ENCODE measurements around the gene NINJ2. TPM values are rescaled to one million over a fixed set of nuclear protein-coding genes. Genes with fewer than 3 reads are reported as not detected.

NINJ2 gene
- polyA plus RNA-seq, 1 of the 3 experiments (the other 2 are of a cell fraction) = 0.07 TPM

DNA sequence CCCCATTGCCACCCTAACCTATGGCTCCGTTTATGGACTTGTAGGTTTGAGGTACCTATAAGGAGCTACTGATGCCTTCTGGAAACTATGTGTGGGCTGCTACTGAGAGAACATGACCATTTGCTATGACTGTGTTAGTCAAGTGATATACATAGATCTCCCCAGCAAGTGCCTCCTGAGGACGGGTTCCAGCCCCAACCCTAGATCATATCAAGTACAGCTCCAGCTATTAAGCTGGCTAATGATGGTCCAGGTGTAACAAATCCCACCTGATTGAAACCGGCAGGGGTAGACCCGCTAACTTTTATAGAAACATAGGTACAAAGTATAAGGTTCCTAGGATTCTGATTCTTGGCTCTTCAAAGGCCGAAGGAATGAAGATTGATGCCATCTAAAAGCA, 23.7 kb downstream of the NINJ2 start:
- Histone ChIP-seq H3K27ac (ENCODE audit: low read depth in 2 of 2, low read length in 1 of 2) (no peak overlapping the region), H3K9me3 (no peaks in the 10 kb centered on the region), H2AFZ (ENCODE audit: low read depth) (no peak overlapping the region), H3K4me3 (ENCODE audit: low read depth in 2 of 2, low read length in 1 of 2) (no peak overlapping the region), H3F3A (replicated peaks; ENCODE audit: insufficient read depth) (no peaks in the 10 kb centered on the region), H3K36me3 (replicated peaks in 1 of 2; ENCODE audit: control insufficient read depth in 1 of 2, insufficient read depth in 2 of 2, low read length in 1 of 2) (no peaks in the 10 kb centered on the region), H3K27me3 (ENCODE audit: insufficient read depth) (no peaks in the 10 kb centered on the region), H3K9ac (no peak overlapping the region), H3K9me2 (no peaks in the 10 kb centered on the region), H3K79me2 (ENCODE audit: insufficient read depth) (no peaks in the 10 kb centered on the region), H3K4me2 (no peak overlapping the region), H3K4me1 (ENCODE audit: control insufficient read depth in 1 of 2, insufficient read depth in 2 of 2, low read depth in 1 of 2, low read length in 1 of 2) (peaks cover 0 to 2% of the 10 kb centered on the region in 2 experiments; a peak in 1 of 4 replicates), H4K20me1 (ENCODE audit: insufficient read depth) (no peaks in the 10 kb centered on the region)
- 90% methylated on average over 5 of the region's 5 CpGs for WGBS (ENCODE audit: low lambda C conversion rate)
- ChIA-PET CTCF (no interaction called here), POLR2A (no interaction called here)
- TF ChIP-seq NRF1 (IDR thresholded peaks at IDR 0.05; ENCODE audit: low read depth, low read length) = no peak
- no peak for DNase-seq

GRCh38 chr12:638953-639557, 24.2 kb downstream of the NINJ2 start:
- Histone ChIP-seq H3K4me1 (ENCODE audit: control insufficient read depth in 1 of 2, insufficient read depth in 2 of 2, low read depth in 1 of 2, low read length in 1 of 2) (peaks cover 0 to 6% of the 10 kb centered on the region in 2 experiments; a peak in 1 of 4 replicates), H2AFZ (ENCODE audit: low read depth) (no peak overlapping the region), H3K9me3 (no peaks in the 10 kb centered on the region), H4K20me1 (ENCODE audit: insufficient read depth) (no peaks in the 10 kb centered on the region), H3K4me3 (ENCODE audit: low read depth in 2 of 2, low read length in 1 of 2) (no peak overlapping the region), H3K9ac (no peak overlapping the region), H3K79me2 (ENCODE audit: insufficient read depth) (no peaks in the 10 kb centered on the region), H3K4me2 (no peak overlapping the region), H3K27ac (ENCODE audit: low read depth in 2 of 2, low read length in 1 of 2) (no peak overlapping the region), H3F3A (replicated peaks; ENCODE audit: insufficient read depth) (no peaks in the 10 kb centered on the region), H3K27me3 (ENCODE audit: insufficient read depth) (no peaks in the 10 kb centered on the region), H3K36me3 (replicated peaks in 1 of 2; ENCODE audit: control insufficient read depth in 1 of 2, insufficient read depth in 2 of 2, low read length in 1 of 2) (no peaks in the 10 kb centered on the region), H3K9me2 (no peaks in the 10 kb centered on the region)
- ChIA-PET CTCF (no interaction called here), POLR2A (no interaction called here)
- WGBS (ENCODE audit: low lambda C conversion rate) = 91% methylated on average over 3 of the region's 3 CpGs
- TF ChIP-seq GATA2 (CRISPR knock-in tag; IDR thresholded peaks at IDR 0.05) (no peak), NFIC (IDR thresholded peaks at IDR 0.05; ENCODE audit: borderline replicate concordance) (no peak), ZBTB33 (IDR thresholded peaks at IDR 0.05; ENCODE audit: borderline replicate concordance, low read depth) (no peak)
- no peak for DNase-seq

DNA sequence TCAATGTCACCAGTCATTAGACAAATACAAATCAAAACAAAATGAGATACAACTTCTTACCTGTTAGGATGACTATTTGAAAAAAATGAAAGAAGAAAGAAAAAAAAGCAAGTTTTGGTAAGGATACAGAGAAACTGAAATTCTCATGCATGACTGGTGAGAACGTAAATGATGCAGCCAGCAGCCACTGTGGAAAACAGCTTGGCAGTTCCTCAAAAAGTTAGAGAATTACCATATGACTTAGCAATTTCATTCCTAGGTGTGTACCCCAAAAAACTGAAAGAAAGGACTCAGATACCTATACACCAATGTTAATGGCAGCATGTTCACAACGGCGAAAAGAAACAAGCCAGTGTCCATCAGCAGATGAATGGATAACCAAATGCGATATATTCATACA, 26.6 kb downstream of the NINJ2 start:
- TF ChIP-seq RAD21 (IDR thresholded peaks at IDR 0.05; ENCODE audit: low read length) = no peak
- no peak for TF ChIP-seq FOXJ3 (CRISPR knock-in tag; IDR thresholded peaks at IDR 0.05)
- Histone ChIP-seq H3K4me2 (no peak overlapping the region), H3K4me1 (ENCODE audit: control insufficient read depth in 1 of 2, insufficient read depth in 2 of 2, low read depth in 1 of 2, low read length in 1 of 2) (peaks cover 4 to 6% of the 10 kb centered on the region in 2 experiments; a peak in 2 of 4 replicates), H4K20me1 (ENCODE audit: insufficient read depth) (no peaks in the 10 kb centered on the region), H2AFZ (ENCODE audit: low read depth) (no peak overlapping the region), H3K27ac (ENCODE audit: low read depth in 2 of 2, low read length in 1 of 2) (no peak overlapping the region), H3K79me2 (ENCODE audit: insufficient read depth) (no peaks in the 10 kb centered on the region), H3K36me3 (replicated peaks in 1 of 2; ENCODE audit: control insufficient read depth in 1 of 2, insufficient read depth in 2 of 2, low read length in 1 of 2) (no peaks in the 10 kb centered on the region), H3K9me2 (no peaks in the 10 kb centered on the region), H3K27me3 (ENCODE audit: insufficient read depth) (no peaks in the 10 kb centered on the region), H3K9me3 (no peaks in the 10 kb centered on the region), H3K4me3 (ENCODE audit: low read depth in 2 of 2, low read length in 1 of 2) (no peak overlapping the region), H3F3A (replicated peaks; ENCODE audit: insufficient read depth) (peaks cover 8% of the 10 kb centered on the region), H3K9ac (no peak overlapping the region)
- DNase-seq = no peak
- ChIA-PET CTCF (interaction anchor here (0.8 kb wide), 1 partner anchor 60 kb away, joined by 4 read pairs; no protein-coding TSS in a partner anchor), POLR2A (interaction anchor here (0.6 kb wide), 1 partner anchor 14 kb away, joined by 3 read pairs; no protein-coding TSS in a partner anchor)
- 85% methylated on average over 4 of the region's 4 CpGs for WGBS (ENCODE audit: low lambda C conversion rate)
